HG03354 (cell line): ENCODE measurements around the gene COL15A1.

ENCODE experiments used
- ATAC-seq: cut with Tn5 transposase; IDR thresholded peaks from one replicate; pipeline ENCODE4 v1.9.1; 2021; ENCODE audit warnings: mild to moderate bottlenecking; ENCODE audit not compliant: unreplicated experiment, poor library complexity, severe bottlenecking

Gene COL15A1

GRCh38 chr9:98942906-98943681 lies 613 bp upstream of the COL15A1 start:
- no peak for ATAC-seq

GRCh38 chr9:98944057-98944733 lies 488 bp downstream of the COL15A1 start:
- ATAC-seq: no peak

DNA sequence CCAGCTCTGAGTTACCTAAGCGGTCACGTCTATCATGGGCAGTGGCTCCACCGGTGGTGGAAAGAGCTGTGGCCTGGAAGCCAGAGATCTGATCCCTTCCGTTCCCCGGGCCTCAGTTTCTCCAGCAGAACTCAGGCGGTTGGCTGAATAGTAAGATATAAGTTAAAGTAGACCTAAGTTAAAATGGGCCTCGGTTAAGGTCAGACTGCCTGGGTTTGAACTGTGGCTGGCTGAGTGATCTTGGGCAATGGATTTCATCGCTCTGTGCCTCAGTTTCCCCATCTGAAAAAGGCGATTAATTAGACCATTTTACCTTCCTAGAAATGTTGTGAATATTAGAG lies 997 bp downstream of the COL15A1 start:
- no peak for ATAC-seq

GRCh38 chr9:98949565-98949964 lies 5.9 kb downstream of the COL15A1 start:
- ATAC-seq: no peak

DNA sequence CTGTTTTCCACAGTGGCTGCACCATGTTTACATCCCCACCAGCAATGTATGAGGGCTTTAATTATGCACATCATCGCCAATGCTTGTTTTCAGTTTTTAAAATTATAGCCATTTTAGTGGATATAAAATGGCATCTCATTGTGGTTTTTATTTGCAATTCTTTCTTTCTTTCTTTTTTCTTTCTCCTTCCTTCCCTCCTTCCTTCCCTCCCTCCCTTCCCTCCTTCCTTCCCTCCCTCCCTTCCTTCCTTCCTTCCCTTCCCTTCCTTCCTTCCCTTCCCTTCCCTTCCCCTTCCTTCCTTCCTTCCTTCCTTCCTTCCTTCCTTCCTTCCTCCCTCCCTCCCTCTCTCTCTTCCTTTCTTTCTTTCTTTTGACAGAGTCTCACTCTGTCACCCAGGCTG lies 6.6 kb downstream of the COL15A1 start:
- no peak for ATAC-seq

DNA sequence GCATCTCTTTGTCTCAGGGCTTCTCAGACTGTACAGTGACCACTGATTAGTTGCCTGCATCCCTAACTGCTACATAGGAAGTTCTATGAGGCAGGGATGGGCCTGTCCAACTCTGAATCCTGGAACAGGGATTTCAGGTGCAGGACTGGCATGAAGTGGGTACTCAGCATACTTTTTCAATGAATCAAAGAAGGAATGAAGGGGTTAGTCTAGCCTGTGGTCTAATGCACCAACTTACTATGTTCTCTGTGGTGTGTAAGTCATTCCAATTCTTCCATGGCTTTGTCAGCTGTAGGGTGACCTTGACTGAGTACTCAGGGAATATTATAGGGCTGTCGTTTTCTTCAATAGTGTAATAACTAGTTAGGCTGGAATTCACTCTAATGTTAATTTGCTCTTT lies 8.3 kb downstream of the COL15A1 start:
- no peak for ATAC-seq

GRCh38 chr9:98953581-98954243 lies 10.0 kb downstream of the COL15A1 start:
- no peak for ATAC-seq

- ATAC-seq: no peak
Measured at GRCh38 chr9:98954244-98954610, 10.5 kb downstream of the COL15A1 start.

DNA sequence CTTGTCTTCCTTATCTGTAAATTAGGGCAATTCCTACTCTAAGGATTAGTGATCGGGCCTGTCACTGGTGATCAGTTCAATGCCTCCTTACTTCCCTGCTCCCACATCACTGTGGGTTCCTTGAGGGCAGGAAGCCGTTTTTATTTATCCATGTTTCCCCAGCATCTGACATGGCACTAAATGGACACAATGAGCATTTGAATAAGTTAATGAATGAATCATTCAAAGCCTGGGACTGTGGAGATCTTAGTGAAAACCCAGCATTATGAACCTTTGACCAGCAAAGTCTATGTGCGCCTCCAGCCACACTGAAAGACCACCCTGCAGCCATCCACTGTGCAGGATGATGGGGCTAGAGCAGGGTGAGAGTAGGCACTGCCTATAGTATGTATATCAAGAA lies 11.6 kb downstream of the COL15A1 start:
- ATAC-seq: no peak

DNA sequence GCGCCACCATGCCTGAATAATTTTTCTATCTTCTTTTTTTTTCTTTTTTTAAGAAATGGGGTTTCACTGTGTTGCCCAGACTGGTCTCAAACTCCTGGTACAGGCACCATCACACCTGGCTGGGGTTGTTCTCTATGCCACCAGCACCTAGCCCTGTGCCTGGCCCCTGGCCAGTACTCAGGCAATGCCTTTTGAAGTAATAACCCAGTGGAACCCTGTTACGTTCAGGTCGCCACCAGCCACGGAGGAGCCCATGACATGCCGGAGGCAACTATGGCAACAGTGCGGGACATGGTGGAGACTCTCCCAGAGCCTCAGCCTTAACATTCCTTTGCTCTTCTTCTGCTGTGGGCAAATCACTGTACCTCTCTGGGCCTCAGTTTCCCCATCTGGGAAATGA lies 14.1 kb downstream of the COL15A1 start:
- ATAC-seq: no peak

DNA sequence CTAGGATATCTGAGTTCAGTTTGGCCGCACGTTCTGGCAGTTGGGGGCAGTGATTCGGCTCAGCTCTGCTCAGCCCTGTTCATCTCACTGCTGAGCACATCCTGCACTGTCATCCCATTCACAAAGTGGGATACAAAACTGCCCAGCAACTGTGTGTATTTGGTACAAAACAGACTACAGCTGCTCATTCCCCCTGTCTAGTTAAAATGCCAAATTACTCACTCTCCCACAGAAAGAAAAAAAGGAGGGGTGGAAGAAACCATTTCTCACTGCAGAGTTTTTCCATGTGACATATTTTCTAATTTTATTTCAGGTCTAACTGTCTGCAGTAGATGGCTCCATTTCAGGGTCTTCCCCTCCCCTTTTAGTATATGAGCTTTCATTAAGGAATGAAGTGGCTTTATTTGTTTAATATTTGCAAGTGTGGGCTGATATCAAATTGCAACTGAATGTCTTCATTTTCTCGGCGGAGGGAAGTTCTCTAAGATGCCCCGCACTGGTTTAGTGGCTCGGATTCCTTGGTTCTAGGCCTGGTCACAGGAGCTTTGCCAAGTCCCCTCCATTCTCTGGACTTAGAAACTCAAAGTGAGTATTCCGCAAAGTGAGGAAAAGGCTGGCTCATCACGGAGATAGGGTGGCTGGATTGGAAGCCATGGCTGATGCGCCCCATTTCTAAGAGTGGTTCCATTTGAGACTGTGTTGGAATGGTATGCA lies 14.7 kb downstream of the COL15A1 start:
- ATAC-seq: no peak

GRCh38 chr9:98960409-98960808 lies 16.7 kb downstream of the COL15A1 start:
- no peak for ATAC-seq

DNA sequence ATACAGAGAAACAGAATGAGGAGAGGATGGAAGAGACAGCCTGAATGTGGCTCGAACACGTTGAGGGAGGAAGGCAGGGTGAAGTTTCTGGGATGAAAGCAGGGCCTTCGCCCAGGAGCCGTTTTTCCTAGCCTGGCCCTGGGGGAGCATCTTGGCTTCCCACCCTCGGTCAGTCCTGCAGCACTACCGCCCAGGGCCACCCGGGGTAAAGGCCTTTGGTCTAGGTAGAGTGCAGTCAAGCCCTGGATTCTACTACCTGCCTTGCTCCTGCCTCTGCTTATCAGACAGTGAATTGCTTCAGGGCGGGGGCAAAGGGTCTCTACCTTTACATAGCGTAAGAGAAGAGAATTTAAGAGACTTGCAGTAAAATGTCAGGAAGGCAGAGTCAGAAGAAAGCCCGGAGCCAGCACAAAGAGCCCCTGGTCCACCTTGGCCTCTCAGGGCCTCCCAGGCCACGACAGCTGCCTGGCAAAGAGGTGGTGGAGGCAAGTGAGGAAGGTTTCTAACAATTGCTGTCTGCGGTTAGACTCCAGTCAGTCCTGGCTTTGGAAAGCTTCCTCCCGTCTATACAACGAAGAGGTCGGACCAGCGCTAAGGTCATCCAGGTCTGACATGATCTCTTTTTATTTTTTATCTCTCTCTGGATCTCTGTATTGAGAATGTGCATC lies 17.9 kb downstream of the COL15A1 start:
- ATAC-seq: no peak

DNA sequence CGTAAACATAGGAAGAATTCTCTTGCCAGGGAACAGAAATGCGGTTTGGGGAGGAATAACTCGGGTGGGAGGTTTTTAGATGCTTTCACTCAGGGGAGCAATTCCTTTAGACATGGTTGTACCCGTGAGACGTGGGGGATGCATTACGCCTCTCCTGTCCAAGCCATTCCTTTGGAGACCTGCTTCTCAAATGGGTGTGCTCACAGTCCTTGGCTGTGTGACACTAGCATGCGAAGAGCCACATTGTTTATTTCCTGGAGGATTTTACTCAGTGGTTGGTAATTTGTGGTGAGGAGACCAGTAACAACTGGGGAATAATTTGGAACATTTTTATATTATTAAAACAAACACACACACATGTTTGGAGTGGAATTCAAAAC lies 18.5 kb downstream of the COL15A1 start:
- no peak for ATAC-seq

GRCh38 chr9:98962861-98963260 lies 19.2 kb downstream of the COL15A1 start:
- no peak for ATAC-seq

DNA sequence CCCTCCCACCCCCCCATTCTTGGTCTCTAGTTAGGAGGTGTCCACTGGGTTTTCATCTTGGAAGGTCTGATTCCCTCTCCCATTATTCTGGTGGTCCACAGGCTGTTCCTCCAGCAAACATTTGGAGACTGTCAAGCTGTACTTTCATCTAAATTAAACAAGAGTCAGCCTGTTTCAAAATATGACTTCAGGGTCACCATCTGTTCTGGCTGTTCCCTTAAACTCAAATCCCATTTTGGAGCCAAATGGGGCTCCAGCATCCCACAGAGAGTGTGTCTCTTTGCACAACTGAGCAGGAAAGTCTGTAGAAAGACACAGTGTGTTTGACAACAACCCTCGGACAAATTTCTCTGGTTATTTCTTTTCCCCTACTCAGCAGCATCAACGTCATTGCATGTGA lies 20.5 kb downstream of the COL15A1 start:
- ATAC-seq: no peak

- ATAC-seq: no peak
Measured at GRCh38 chr9:98964911-98965336, 21.2 kb downstream of the COL15A1 start.

DNA sequence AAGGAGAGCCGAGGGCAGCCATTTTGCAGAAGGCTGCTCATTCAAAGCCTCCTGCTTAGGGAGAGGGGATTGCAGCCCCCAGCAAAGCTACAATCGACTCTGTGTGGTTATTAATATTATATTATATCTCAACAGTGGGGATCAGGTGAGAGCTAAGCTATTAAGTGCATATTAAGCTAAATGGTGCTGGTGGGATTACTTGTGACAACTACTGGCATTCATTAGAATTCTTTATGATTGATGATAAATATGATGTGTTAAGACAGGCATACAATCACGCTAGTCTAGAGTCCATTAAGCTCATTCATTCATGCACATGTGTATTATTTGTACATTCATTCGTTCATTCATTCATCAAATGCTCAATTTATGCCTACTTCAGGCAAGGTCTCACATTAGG lies 23.0 kb downstream of the COL15A1 start:
- no peak for ATAC-seq

DNA sequence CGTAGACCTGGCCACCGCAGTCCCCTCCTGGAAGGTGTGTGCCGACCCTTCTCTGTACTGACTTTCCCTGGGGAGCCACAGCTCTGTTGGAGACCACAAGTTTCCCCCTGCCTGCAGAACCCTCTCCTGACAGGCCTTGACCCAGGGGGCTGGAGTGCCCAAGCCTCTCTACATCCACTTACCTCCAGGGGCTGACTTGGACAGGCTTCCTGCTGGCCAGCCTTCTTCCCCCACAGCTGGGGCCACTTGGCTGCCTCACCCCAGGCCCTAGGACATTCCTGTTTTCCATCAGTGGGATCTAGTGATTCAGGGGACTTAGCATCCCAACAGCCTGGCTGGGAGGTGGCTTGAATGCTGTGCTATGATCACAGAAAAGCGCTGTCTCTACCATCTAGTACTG lies 23.6 kb downstream of the COL15A1 start:
- ATAC-seq: no peak

GRCh38 chr9:98967680-98968079 lies 24.0 kb downstream of the COL15A1 start:
- ATAC-seq: no peak
